GM21528 (cell line): Measurements from ENCODE around the gene FAM131A.

Source experiments
- ATAC-seq: cut with Tn5 transposase; IDR thresholded peaks from one replicate; pipeline ENCODE4 v1.9.1; 2021; ENCODE audit warnings: mild to moderate bottlenecking, moderate library complexity; ENCODE audit not compliant: unreplicated experiment, low FRiP score

Gene FAM131A

GRCh38 chr3:184315871-184316661, 21.3 kb upstream of the FAM131A start:
- ATAC-seq = no peak

- no peak for ATAC-seq
Observed at GRCh38 chr3:184316792-184317191, 20.6 kb upstream of the FAM131A start.

DNA sequence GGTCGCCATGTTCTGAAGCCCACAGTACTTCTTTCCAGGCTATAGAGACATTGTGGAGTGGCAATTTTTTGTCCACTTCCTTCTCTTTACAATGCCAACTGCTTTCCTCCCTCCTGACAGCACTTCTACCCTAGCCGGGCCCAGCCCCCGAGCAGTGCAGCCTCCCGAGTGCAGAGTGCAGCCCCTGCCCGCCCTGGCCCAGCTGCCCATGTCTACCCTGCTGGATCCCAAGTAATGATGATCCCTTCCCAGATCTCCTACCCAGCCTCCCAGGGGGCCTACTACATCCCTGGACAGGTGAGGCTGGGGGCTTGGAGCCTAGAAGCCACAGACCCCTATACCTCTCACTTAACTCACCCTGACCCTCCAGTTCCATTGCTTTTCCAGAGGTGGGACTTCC, 20.2 kb upstream of the FAM131A start:
- ATAC-seq = no peak

- no peak for ATAC-seq
Observed at GRCh38 chr3:184320104-184320445, 17.3 kb upstream of the FAM131A start.

- ATAC-seq = no peak
Observed at GRCh38 chr3:184321666-184322065, 15.7 kb upstream of the FAM131A start.

DNA sequence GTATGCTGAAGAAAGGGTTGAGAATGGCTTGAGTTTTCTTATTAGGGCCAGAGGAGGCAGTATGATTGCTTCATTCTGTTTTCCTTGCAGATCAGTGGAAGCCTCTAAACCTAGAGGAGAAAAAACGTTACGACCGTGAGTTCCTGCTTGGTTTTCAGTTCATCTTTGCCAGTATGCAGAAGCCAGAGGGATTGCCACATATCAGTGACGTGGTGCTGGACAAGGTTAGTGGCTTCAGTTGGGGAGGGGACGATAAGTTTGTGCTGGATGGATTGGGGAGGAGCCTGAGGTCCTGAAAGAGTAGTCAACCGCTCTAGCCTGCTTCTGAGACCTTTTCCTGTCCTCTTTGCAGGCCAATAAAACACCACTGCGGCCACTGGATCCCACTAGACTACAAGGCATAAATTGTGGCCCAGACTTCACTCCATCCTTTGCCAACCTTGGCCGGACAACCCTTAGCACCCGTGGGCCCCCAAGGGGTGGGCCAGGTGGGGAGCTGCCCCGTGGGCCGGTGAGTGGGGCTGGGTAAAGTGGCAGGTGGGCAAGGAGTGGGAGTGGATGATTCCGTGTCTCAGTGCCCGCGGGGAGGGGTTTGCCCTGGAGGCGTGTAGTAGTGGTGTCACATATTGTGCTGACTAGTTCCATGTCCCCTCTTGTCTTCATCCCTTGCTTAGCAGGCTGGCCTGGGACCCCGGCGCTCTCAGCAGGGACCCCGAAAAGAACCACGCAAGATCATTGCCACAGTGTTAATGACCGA, 14.5 kb upstream of the FAM131A start:
- ATAC-seq = no peak

DNA sequence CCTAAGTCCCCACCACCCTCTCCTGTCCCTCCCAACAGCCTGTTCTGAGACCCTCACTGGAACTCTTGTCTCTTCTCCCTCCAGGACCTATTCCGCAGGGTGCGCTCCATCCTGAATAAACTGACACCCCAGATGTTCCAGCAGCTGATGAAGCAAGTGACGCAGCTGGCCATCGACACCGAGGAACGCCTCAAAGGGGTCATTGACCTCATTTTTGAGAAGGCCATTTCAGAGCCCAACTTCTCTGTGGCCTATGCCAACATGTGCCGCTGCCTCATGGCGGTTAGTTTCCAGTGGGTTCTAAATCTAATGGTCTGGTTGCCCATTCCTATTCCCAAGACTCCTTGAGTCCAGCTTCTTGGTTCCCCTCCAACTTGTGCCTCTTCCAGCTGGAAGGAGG, 13.7 kb upstream of the FAM131A start:
- no peak for ATAC-seq

GRCh38 chr3:184325269-184325668, 12.1 kb upstream of the FAM131A start:
- ATAC-seq = no peak

GRCh38 chr3:184325715-184326369, 11.6 kb upstream of the FAM131A start:
- ATAC-seq = no peak

DNA sequence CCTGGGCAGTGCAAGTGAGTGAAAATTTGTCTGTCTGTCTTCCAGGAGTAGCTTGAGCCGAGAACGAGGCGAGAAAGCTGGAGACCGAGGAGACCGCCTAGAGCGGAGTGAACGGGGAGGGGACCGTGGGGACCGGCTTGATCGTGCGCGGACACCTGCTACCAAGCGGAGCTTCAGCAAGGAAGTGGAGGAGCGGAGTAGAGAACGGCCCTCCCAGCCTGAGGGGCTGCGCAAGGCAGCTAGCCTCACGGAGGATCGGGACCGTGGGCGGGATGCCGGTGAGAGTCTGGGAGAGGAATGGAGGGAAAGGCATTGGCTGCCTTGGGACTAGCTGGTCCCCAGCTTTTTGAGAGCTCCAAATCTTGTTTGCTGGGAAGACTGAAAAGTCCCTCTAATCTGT, 10.2 kb upstream of the FAM131A start:
- ATAC-seq = no peak

DNA sequence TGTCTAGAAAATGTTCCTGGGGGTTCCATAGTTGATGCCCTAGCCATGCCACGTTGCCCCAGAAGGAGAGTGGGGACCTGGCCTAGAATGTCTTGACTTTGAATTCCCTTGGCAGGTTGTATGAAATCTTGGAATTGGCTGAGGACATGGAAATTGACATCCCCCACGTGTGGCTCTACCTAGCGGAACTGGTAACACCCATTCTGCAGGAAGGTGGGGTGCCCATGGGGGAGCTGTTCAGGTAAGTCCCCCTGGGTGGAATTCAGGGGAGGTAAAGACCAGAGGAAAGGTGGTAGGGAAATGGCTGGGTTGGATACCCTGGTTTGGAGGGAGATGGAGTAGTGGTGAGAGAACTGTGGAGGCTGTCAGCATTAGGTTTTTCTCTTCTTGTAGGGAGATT, 8.9 kb upstream of the FAM131A start:
- no peak for ATAC-seq

DNA sequence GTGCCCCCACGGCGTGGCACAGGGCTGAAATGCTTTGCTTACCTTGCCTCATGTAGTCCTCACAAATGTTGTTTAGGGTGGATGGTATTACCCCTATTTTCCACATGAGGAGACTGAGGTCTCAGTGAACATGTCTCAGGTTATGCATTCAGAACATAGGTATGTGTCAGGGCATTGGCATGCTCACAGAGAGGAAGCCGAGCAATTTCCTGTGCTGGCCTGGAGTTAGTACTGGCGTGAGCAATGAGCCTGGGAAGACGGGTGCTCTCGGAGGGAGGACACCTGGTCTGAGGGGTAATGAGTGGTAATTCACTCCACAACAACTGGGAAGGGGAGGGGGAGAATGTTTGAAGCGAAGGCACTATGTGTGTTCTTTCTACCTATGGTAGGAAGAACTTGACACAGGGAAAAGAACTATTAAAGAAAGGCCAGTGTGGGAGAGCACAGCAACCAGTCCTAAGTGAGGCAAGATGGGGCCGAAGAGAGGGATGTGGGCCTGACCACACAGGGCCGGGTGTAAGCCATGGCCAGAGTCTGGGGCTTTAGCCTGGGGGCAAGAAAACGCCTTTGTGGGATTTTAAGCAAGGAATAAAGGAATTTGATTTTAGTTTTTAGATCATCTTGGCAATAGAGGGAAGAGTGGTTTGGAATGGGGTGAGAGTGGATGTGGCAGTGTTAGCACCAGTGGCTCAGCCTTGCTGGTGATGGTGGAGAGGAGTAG, 4.9 kb upstream of the FAM131A start:
- no peak for ATAC-seq

DNA sequence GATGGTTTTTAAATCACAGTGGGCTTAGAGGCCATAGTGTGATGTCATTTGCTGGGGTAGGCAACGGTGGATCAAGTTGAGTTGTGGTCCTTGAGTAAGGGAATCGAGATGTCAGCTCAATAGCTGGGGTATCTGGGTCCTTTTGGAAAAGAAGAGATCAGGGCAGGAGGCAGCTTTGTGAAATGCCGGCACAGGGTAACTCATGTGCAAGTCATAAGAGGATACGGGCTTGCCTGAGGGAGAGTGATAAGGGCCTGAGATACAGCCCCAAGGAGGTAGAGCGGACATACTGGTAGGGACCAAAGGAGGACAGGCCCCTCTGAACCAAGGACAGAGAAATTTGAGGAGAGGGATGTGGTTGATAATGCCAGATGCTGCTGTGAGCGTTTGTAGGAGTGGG, 4.2 kb upstream of the FAM131A start:
- no peak for ATAC-seq

DNA sequence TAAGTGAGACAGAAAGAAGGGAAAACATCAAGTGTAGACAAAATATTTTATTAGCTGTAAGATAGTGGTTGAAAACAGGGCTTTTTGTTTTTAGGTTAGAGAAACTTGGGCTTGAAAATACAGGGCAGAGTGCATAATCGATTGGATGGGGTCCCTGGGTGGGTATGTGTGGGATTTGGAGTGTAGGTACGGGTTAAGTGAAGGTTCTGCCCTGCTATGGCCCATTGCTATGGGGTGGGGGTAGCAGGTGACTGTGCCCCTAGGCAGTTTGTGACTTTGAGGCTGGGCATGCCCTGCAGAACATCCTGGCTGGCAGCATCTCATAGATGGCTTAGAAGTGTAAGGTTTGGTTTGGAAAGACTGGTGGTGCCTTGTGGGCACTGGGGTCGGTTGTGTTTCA, 3.7 kb upstream of the FAM131A start:
- no peak for ATAC-seq

DNA sequence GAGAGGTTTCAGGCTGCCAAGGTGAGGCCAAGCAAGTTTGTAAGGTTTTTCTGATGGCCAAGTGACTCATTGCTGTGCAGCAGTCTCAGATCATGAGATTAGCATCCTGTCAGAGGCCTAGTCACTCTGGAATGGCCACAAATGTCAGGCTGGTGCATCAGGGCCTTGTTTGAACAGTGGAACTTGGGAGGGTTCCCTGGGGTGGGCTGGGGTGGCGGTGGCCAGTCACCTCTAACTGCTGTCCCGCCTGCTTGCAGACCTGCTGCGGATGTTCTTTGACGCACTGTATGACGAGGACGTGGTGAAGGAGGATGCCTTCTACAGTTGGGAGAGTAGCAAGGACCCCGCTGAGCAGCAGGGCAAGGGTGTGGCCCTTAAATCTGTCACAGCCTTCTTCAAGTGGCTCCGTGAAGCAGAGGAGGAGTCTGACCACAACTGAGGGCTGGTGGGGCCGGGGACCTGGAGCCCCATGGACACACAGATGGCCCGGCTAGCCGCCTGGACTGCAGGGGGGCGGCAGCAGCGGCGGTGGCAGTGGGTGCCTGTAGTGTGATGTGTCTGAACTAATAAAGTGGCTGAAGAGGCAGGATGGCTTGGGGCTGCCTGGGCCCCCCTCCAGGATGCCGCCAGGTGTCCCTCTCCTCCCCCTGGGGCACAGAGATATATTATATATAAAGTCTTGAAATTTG, 2.8 kb upstream of the FAM131A start:
- no peak for ATAC-seq

DNA sequence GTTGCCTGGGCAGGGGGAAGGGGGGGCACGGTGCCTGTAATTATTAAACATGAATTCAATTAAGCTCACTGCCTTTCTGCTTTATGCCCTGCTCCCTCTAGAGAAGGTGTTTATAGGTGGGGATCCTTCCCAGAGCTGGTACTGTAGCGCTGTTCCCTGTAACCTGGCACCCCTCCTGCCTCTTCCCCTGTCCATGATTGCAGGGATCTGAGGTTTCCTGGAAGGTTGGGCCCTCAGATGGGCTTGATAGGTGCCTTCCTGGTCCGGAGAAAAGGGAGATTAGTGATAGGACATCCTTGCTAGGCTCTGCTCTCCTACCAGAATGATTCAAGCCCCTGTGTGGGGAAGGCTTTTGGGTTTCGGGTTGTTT, 2.1 kb upstream of the FAM131A start:
- ATAC-seq = no peak

- ATAC-seq = peak; percentile 76
Observed at GRCh38 chr3:184335661-184336546, 1.5 kb upstream of the FAM131A start.

- no peak for ATAC-seq
Observed at GRCh38 chr3:184336547-184337398, 627 bp upstream of the FAM131A start.

- no peak for ATAC-seq
Observed at GRCh38 chr3:184337981-184338380, 581 bp downstream of the FAM131A start.
